Measurements from ENCODE around the gene BET1L.
"Not testable (repeated sequence)": the region's sequence is repeated elsewhere in the genome, so short reads cannot be mapped to it uniquely, and the experiment has no call there.

DNA sequence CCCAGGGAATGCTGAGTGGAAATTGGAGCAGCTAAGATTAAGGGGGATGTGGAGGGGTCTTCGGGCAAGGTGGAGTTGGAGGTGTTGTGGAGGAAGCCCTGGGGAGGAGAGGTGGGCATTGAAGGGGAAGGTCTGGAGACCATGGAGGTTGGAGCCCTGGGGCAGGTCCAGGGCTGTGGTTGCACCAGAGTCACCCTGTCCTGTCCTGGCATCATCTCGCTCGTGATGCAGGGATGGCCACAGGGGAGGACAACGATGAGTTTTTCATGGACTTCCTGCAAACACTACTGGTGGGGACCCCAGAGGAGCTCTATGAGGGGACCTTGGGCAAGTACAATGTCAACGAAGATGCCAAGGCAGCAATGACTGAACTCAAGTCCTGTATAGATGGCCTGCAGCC, 13.7 kb downstream of the BET1L start:
- not testable (repeated sequence) for TF ChIP-seq EZH2, CTCF, EZH2phosphoT487 (IDR thresholded peaks at IDR 0.05)

All from neural progenitor cell (in vitro differentiated cells).